Fibroblast of gingiva (primary cell): Measurements from ENCODE around the gene LEKR1.
"Not testable (repeated sequence)": the region's sequence is repeated elsewhere in the genome, so short reads cannot be mapped to it uniquely, and the experiment has no call there.

Source experiments
- DNase-seq: peaks from one replicate; pipeline ENCODE4 v3.0.0-alpha.2; 2011; ENCODE audit warnings: low read depth

LEKR1 gene

DNA sequence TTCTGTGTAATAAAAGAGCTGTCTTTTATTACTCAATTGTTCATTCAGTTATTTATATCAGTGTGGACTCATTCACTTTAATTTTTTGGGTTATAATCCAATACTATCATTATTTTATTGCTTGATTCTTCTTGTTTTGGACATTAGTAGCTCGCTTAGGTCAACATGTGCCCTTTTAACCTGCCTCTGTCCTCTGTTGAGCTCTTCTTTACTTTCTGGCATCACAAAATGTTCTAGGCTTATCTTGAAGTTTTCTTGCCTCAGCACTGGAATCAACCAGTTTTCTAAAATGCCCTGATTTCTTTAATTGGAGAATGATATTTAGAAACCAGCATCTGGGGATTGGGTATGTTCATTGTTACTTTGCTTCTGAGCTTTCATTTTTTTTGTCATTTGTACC lies 82.2 kb downstream of the LEKR1 start:
- no peak for DNase-seq

DNA sequence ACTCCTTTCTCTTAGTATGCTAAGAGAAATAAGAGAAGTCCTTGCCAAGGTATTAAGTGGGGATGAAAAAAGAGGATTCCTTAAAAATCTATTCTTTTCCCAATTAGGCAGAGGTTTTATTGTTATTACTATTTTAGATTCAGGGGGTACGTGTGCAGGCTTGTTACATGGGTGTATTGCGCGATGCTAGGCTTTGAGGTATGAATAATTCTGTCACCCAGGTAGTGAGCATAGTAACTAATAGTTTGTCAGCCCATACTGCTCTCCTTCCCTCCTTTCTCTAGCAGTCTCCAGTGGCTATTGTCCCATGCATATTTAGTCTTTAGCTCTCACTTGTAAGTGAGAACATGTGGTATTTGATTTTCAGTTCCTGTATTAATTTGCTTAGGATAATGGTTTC lies 83.9 kb downstream of the LEKR1 start:
- no peak for DNase-seq

DNA sequence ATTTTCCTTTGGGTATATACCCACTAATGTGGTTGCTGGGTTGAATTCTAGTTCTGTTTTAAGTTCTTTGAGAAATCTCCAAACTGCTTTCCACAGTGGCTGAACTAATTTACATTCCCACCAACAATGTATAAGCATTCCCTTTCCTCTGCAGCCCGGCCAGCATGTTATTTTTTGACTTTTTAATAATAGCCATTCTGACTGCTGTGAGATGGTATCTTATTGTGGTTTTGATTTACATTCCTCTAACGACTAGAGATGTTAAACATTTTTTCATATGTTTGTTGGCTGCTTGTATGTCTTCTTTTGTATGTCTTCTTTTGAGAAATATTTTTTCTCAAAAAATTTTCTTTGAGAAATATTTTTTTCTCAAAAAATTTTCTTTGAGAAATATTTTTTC lies 84.7 kb downstream of the LEKR1 start:
- not testable (repeated sequence) for DNase-seq

DNA sequence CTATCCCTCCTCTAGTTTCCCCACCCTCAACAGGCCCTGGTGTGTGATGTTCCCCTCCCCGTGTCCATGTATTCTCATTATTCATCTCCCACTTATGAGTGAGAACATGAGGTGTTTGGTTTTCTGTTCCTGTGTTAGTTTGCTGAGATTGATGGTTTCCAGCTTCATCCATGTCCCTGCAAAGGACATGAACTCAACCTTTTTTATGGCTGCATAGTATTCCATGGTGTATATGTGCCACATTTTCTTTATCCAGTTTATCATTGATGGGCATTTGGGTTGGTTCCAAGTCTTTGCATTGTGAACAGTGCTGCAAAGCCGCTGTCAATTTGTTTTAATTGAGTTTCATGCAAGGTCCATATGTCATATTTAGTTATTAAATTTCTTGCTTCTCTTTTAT lies 88.1 kb downstream of the LEKR1 start:
- not testable (repeated sequence) for DNase-seq

DNA sequence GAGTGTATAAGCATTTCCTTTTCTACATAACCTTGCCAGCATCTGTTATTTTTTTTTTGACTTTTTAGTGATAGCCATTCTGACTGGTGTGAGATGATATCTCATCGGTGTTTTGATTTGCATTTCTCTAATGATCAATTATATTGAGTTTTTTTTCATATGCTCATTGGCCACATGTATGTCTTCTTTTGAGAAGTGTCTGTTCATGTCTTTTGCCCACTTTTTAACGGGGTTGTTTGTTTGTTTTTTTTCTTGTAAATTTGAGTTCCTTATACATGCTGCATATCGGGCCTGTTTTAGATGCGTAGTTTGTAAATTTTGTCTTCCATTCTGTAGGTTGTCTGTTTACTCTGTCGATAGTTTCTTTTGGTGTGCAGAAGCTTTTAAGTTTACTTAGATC lies 89.2 kb downstream of the LEKR1 start:
- no peak for DNase-seq

DNA sequence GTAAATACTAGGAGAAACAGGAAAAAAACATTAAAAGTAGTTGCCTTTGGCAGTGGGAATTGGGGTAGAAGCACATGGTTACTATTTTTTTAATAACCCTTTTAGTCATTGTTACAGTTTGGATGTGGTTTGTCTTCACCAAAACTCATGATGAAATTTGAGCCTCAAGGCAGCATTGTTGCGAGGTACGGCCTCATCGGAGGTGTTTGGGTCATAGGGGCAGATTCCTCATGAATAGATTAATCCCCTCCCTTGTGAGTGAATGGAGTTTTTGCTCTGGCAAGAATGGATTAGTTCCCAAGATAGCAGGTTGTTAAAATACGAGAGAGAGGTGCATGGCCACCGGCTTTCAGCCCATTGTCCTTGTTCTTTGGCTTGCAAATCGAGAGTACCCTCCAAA lies 92.6 kb downstream of the LEKR1 start:
- DNase-seq, result no peak

DNA sequence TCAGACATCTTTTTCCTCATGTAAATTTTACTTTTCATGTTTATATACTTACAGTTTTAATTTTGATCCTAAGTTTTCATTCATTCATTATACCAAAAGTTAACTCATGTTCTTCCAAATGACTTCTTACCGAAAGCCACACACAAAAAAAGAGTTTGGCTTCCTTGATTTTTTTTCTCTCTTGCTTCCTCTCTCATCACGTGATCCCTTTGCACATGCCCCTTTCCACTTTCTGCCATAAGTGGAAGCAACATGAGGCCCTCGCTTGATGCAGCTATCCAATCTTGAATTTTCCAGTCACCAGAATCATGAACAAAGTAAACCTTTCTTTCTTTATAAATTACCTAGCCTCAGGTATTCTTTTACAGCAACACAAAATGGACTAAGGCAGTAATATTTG lies 93.7 kb downstream of the LEKR1 start:
- no peak for DNase-seq

DNA sequence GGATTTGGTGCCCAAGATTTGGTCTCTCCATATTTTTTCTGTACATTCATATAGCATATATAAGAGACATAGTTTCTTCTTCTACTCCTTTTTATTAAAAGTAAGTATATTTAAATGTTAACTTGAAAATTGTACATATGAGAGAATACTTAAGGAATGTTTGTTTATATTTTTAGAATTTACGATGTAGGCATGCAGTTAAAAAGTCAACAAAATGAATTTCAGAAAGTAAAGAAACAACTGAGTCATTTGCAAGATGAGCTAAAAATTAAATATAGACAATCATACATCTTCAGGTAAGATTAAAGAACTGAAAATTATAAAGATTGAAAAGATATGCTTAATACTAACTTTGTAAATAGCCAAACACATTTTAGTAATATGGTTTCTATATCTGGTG lies 94.2 kb downstream of the LEKR1 start:
- DNase-seq, result no peak

DNA sequence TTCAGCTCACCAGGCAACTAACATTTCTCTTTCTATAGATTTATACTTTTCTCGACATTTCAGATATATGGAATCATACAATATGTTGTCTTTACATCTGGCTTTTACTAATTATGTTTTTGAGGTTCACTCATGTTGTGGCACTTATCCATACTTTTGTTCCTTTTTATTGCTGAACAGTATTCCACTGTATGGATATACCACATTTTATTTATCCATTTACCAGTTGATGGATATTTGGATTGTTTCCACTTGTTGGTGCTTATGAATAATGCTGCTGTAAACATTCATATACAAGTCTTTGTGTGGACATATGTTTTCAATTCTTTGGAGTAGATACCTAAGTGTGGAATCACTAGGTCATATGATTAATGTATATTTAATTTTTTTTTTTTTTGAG lies 97.2 kb downstream of the LEKR1 start:
- DNase-seq, result no peak

DNA sequence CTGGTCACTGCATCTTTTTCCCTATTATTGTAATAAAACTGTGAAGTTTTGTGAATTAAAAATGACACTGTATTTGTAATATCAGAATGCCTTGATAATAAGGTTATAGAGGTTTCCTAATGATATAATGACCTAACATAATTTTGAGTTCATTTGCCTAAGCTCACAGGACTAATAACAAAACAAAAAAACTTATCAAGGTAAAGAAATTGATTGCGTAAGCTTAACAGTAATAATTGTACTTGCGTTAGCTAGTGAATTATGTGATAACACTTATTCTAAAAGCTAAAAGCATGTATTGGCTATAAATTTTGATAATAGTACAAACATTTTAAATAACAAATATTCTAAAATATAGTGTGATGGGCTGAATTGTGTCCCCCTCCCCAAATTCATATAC lies 112.6 kb downstream of the LEKR1 start:
- no peak for DNase-seq

DNA sequence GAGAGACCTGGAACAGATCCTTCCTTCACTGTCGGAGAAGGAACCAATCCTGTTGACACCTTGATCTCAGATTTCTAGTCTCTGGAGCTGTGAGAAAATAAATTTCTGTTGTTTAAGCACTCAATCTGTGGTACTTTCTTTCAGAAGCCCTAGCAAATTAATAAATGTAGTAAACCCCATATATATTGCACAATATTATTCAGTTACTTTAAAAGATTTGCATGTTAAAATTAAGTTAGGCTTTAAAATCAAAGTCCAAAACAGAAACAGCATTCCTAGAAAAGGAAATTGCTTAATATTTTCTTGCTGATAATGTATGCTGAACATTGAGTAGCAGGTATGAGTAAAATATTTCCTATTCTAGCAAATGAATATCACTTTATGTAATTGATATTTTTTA lies 113.2 kb downstream of the LEKR1 start:
- DNase-seq, result no peak

DNA sequence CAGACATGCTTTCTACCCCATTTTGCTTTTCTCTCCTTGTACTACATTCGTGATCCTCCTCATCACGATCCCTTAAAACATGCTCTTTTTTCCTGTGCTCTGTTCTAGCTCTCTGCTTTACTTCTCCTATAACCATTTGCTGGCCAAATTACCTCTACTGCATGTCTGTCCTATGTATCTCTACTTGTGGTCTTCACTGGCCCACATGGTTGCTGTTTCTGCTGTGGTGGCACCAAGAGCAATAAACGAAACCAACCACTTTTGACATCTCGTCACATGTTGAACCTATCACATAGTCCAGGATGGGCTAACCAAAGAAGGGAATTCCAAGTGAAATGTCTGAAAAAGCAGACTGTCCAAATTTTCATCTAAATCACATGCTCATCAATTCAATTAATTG lies 115.2 kb downstream of the LEKR1 start:
- no peak for DNase-seq

DNA sequence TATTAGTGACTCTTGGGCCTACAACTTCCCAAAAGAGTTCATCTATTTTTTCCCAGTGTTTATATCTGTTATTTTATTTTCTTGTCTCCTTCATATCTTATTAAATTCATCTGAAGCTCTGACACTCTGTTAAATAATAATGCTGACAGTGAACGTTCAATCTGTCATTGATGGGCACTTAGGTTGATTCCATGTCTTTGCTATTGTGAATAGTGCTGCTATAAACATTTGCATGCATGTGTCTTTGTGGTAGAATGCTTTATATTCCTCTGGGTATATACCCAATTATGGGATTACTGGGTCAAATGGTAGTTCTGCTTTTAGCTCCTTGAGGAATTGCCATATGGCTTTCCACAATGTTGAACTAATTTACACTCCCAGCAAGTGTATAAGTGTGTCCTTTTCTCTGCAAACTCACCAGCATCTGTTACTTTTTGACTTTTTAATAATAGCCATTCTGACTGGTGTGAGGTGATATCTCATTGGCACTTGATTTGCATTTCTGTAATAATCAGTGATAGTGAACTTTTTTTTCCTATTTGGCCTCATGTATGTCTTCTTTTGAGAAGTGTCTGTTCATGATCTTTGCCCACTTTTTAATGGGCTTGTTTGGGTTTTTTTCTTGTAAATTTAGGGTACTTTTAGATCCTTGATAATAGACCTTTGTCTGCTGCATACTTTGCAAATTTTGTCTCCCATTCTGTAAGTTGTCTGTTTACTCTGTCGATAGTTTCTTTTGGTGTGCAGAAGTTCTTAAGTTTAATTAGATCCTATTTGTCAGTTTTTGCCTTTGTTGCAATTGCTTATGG lies 122.5 kb downstream of the LEKR1 start:
- no peak for DNase-seq

DNA sequence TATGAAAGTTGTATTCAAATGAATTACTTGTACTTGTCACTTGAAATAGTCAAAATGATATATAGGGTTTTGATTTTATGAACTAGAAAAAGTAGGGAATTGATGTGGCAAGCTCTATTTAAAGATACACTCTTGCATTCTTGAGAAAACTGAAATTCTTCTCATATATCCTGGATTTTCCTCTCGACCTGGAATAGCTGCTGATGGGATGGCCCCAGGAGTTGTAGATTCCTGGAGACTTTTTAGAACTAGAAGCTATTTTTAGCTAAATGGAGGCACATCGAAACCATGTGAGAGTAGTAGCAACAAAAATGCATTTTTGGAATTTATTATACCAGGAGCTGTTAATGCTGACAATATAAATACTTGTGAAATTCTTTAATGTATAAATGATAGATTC lies 125.9 kb downstream of the LEKR1 start:
- DNase-seq, result no peak

DNA sequence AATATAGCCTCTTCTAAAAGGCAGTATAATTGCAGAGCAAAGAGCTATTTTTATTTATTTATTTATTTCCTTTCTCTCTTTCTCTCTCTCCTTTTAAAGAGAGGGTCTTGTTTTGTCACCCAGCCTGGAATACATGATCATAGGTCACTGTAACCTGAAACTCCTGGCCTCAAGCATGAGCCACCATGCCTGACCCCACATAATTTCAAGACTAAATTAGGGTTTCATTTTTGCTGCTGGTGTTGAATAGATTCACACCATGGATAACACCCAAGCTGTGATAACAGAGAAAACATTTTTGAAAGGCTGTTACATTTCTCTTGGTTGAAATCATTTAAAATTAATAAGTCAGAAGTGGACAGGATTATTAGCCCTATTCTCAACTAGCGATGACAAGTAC lies 131.6 kb downstream of the LEKR1 start:
- no peak for DNase-seq

DNA sequence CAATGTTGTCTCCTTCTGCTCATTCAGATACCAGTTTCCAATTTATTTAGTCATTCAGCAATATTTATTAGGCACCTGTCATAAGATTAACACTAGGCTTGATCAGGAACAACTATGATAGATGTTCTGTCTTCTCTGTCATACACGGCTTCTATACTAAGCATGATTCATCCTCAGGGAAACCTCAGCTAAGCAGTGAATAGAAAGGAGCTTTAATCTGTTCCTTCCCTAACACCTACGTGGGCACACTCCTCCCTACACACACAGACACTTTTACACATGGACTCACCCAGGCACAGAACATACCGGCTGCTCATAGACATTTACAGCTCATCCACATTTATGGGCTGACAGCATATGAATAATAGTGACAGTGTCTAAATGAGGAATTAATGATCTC lies 136.9 kb downstream of the LEKR1 start:
- no peak for DNase-seq

DNA sequence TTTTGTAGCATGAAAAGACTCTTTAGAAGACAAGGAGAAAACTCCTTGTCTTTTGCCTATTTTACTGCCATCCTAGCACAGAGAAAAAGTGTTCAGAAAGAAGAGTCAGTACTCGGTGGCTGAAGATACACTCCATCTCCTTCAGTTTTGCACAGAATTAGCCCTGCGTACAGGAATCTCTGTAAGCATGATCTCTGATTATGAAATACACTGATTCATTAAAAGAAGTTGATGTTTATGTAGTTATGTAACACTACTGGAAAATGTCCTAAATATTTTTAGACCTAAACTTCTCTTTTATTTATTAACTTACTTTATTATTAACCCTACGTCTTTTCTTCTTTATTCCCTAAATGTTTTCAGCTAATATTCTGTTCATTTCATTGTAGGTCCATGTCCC lies 138.4 kb downstream of the LEKR1 start:
- DNase-seq, result peak; percentile 20

DNA sequence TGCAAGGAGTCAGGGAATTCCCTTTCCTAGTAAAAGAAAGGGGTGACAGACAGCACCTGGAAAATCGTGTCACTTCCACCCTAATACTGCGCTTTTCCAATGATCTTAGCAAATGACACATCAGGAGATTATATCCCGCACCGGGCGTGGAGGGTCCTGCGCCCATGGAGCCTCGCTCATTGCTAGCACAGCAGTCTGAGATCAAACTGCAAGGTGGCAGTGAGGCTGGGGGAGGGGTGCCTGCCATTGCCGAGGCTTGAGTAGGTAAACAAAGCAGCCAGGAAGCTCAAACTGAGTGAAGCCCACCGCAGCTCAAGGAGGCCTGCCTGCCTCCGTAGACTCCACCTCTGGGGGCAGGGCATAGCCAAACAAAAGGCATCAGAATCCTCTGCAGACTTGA lies 140.2 kb downstream of the LEKR1 start:
- DNase-seq, result not testable (repeated sequence)

DNA sequence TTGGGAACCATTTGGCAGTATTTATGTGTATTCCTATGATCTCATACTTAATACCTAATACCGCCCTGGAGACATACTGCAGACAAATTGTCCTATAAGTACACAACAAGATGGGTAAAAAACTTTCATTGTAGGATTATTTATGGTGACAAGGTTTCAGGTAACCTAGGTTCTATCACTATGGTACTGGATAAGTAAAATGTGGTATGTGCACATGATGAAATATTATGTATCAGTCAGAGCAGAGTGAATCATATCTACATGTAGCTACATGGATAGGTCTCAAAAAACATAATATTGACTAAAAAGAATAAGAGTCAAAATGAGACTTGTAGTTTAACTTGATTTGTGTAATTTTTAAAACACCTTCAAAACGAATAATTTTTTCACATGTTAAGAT lies 147.8 kb downstream of the LEKR1 start:
- DNase-seq, result no peak

DNA sequence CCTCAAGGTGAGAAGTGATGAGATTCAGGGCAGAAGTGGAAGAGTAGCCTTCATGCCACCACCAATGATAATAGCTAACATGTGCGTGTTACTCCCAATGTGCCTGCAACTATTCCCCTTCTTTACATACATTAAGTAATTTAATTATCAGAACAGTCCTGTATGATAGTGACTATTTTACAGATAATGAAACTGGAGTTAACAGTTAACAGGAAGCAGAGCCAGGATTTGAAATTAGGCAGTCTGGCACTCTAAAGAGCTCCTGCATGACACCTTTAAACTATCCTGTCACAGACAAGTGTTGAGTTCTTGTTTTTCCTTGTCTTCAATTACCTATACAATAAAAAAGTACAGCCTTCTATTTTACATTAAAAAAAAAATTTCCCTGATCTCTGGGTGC lies 148.8 kb downstream of the LEKR1 start:
- no peak for DNase-seq

DNA sequence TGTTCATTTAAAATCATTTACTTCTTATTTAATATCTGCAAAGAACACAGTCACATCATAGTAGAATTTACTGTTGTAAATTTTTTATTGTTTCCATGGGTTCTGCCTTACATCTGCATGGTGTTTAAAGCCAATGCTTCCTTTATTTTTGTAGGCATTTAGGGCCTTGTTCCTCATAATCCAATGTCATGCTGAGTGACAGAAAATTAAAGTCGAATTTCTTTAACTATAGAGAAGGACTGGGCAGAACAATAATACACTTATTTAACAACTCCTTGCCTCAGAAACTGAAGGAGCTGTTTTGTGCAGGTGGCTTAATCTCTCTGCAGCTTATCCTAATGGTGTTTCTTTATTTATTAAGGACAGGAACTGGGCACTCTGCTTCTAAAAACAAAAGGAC lies 149.6 kb downstream of the LEKR1 start:
- no peak for DNase-seq

DNA sequence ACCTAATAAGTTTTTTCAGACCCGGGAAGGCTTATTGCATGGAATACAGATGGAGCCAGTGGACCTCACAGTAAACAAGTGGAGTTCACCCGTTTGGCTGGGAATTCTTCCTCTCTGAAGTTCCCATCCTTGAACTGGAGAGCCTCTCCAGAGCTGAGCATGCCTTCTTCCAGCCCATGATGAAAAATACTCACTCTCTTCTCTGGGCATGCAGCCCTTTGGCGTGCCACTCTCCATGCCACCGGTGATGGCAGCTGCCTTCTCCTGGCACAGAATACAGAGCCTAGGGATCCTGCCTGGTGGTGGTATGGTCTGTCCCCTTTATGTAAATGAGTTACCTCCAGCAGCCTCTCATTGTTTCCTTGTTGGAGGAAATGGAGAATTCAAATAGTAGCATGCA lies 150.8 kb downstream of the LEKR1 start:
- no peak for DNase-seq

DNA sequence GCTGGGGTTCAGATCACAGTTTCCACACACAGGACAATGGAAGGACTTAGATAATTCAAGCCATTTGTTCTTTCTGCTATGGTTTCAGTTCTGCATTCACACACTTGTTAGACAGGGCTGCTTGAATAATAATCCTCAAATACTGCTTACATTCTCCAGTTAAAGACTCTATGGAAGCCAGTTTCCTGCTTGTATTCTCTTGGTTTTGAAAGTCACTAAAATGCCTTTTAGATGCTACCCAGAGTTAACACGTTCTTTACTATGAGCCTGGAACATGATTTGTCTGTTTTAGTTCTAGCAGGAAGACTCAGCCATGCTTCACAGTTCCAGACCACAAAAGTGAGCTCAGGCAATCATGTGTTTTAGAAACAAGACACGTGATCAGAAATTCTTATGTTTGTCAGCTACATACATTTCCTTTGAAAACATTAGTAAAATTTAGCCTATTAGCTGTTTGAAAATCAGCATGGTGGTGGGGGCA lies 152.4 kb downstream of the LEKR1 start:
- peak; percentile 1 for DNase-seq

DNA sequence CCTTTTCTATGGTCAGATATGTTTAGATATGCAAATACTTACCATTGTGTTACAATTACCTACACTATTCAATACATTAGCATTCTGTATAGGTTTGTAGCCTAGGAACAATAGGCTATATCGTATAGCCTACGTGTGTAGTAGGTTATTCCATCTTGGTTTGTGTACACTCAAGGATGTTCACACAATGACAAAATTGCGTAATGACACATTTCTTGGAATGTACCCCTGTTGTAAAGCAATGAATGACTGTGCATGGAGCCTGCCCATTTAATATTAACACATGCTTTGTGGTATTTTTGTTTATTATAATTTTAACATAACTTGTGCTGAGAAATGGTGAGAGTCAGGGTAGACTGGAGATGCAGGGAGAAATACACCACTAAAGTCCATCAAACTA lies 154.9 kb downstream of the LEKR1 start:
- DNase-seq, result peak; percentile 28
